Activated CD8-positive, alpha-beta memory T cell treated with anti-CD3 and anti-CD28 coated beads, Interleukin-2, amount 50 U/mL, for 1 hour (primary cell): ENCODE results near the gene CTNNA3.
"Not testable (repeated sequence)": the region's sequence is repeated elsewhere in the genome, so short reads cannot be mapped to it uniquely, and the experiment has no call there.

Experiments
- DNase-seq: peaks from one replicate; pipeline ENCODE4 v3.0.0-alpha.2; 2020; ENCODE audit errors: extremely low read depth

The CTNNA3 gene

DNA sequence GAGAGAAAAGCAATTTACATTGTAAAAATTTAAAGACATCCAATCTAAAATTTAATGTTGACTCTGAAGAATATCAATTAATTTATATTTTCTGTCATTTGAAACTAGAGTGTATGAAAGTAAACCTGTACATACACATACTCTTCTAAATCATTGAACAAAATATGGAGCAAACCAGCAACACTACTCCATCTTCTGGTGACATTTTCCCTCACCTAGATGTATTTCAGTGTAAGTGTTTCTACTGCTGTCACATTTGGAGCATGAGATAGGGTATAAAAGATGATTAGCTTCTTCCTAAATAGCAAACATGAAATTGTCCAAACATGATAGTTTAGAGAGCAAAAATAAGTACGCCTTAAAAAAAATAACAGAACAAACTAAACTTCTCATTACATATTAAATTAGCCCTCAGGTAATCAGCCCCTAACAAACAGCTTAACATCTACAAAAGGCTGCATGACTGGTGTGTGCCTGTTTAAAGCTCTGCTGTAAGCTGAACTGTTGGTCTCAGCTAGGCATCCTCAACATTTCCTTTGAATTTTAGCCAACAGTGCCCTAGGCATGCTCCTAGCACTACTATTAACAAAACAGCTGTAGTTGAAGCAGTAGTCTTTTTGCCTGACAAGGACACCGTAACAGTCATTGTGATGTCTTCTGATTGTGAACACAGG, 189.8 kb downstream of the CTNNA3 start:
- DNase-seq: no peak

- DNase-seq: no peak
Measured at GRCh38 chr10:67492317-67493019, 203.5 kb downstream of the CTNNA3 start.

DNA sequence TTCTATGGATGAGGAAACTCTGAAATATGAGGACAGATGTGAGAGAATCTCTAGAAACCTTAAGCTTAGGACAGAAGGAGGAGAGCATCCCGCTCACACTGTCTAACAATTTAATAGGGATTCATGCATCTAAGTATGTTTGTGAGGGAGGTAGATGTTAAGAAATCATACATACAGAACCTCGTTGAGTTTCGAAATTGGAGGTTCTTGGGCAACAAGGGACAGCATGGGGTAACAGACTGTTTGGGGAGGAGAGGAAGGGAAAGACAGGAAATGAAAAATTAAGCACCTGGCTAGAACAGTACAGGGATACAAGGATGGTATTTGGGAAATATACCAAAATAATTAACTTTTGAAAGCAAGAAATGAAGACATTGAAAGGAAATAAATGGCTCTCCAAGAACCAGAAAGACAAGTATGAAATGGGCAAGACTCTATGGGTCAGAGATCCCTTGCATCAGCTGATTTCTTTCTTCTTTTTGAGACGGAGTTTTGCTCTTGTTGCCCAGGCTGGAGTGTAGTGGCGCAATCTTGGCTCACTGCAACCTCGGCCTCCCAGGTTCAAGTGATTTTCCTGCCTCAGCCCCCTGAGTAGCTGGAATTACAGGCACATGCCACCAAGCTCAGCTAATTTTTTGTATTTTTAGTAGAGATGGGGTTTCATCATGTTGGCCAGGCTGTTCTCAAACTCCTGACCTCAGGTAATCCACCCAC, 207.9 kb downstream of the CTNNA3 start:
- no peak for DNase-seq

GRCh38 chr10:67487199-67487598, 208.8 kb downstream of the CTNNA3 start:
- no peak for DNase-seq

- no peak for DNase-seq
Measured at GRCh38 chr10:67477868-67478267, 218.1 kb downstream of the CTNNA3 start.

DNA sequence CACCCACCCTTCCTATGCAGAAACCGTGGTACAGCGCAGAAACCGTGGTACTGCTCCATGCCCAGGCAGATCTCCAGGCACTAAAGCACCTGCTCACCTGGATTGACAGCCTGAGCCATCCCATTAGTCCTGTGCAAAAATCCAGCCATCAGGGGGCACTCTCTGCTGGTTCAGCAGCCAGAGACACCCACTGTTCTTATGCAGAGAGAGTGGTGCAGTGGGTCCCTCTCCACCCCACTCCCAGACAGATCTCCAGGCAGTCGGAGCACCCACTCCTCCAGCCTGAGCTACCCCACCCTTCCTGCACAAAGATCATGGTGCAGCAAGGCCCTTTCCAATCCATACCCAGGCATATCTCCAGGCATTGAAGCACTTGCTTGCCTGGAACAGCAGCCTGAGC, 219.8 kb downstream of the CTNNA3 start:
- no peak for DNase-seq

DNA sequence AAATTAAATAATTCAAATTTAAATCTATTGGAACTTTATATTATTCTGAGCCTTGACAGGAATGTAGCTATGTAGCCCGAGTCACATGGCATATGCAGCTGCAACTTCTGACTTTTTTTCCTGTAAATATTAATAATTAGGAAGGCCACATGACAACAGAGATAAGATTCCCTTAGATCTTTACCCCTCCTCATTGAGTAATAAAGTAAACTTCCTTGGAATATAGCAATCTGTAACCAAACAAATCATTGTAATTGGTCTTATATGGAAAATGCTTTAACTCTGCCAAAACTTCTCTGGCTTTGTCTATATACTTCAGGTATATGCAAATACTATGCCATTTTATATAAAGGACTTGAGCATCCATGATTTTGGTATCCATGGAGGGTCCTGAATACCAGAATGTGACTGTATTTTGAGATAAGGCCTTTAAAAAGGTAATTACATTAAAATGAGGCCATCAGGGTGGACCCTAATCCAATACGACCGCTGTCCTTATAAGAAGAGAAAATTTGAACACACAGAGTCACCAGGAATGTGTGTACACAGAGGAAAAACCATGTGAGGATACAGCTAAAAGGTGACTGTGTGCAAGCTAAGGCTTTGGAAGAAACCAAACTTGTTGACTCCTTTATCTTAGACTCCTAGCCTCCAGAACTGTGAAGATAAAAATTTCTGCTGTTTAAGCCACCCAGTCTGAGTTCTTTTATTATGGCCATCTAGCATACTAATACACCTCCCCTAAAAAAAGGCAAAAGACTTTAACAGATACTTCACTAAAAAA, 222.0 kb downstream of the CTNNA3 start:
- no peak for DNase-seq

DNA sequence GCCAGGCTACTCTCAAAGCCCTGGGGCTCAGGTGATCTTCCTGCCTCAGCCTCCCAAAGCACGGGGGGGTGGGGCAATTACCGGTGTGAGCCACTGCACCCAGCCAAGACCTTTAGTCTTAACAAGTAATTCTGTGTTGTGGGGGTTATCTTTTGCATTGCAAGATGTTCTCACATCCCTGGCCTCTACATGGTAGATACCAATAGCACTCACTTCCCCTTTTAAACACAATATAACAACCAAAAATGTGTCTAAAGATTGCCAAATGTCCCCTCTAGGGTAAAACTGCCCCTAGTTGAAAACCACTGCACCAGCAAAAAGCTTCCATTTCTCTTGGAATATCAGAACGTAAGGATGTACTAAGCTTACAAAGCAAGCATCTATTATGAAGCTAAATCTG, 225.0 kb downstream of the CTNNA3 start:
- no peak for DNase-seq

DNA sequence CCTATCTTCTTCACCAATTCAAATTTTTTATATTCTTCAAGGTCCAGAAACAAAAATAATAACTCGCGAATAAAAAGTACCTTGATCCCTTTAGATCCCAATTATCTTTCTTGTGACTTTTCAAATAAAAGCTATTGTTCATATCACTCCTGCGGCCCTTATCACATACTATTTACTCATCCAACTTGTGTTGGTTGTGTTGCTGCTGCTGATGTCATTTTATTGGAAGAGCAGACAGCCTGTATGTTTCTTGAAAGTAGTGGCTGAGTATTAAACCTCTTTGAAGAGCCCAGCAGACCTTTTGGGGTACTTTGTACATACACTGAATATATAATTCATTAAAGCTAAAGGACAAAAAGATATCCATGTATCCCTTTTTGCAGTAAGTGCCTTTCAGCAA, 231.7 kb downstream of the CTNNA3 start:
- DNase-seq: no peak

DNA sequence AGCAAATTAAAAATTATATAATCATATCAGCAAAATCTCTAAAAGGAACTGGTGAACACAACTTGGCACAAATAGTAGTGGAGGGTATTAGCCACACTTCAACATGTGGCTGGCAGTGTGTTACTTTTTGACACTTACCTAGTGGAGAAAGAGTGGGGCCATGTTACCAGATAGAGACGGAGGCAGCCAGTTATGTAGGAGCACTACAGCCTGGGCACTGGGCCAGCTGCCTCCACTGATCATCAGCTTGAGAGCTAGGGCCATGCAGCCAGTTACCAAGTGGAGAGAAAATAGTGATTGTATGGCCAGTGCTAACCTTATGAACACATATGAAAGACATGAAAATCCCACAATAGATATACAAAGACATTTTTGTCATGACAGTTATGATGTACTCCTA, 243.1 kb downstream of the CTNNA3 start:
- no peak for DNase-seq

DNA sequence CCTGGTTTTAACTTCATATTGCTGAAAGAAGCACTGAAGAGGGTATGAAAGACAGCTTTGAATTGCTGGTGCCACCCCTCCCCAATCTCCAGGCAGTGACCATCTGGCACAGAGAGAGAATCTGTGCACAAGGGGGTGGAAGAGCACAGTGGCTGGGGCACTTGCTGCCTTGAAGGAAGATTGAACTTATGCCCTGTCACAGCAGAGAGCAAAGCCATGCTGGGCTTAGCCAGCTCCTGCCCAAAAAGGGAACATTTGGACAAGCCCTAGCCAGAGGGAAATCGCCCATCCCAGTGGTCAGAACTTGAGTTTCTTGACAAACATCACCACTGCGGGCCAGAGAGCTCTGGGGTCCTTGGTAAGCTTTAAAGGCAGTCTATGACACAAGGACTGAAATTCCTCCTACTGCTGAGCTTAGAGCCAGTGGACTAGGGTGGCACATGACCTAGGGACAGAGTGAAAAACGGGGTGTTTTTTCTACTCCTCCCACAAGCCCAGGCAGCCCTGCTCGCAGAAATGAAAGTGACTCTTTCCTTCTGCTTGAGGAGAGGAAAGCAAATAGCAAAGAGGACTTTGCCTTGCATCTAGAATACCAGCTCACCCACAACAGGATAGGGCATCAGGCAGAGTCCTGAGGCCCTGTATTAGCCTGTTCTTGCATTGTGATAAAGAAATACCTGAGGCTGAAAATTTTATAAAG, 257.2 kb downstream of the CTNNA3 start:
- no peak for DNase-seq

DNA sequence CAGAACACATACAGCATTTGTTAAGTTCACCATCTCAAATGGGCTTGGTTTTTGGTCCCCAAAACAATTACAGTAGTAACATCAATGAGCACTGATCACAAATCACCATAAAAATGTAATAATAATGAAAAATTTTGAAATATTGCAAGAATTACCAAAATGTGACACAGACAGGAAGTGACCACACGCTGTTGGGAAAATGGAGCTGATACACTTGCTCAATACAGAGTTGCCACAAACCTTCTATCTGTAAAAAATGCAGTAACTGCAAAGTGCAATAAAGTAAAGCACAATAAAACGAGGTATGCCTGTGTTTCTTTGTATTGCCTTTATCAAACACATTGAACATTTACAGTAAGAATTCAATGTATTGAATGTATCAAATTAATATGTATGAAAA, 262.7 kb downstream of the CTNNA3 start:
- no peak for DNase-seq

DNA sequence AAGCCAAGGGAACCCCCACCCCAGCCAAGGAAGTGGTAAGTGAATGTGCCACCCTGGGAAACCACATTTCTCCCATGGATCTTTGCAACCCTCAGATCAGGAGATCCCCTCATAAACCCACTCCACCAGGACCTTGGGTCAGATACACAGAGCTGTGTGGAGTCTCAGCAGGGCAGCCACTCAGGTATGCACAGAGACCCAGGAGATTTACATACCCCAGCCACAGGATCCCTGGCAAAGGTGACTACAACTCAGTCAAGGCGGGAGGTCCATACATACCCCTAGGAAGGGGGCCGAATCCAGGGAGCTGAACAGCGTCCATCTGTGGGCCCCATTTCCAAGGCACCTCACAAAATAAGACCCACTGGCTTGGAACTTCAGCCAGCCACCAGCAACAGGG, 293.4 kb downstream of the CTNNA3 start:
- DNase-seq: no peak

- no peak for DNase-seq
Measured at GRCh38 chr10:67401711-67402110, 294.3 kb downstream of the CTNNA3 start.

- not testable (repeated sequence) for DNase-seq
Measured at GRCh38 chr10:67386841-67387533, 309.0 kb downstream of the CTNNA3 start.

- no peak for DNase-seq
Measured at GRCh38 chr10:67386260-67386659, 309.7 kb downstream of the CTNNA3 start.

GRCh38 chr10:67385566-67385965, 310.4 kb downstream of the CTNNA3 start:
- no peak for DNase-seq

DNA sequence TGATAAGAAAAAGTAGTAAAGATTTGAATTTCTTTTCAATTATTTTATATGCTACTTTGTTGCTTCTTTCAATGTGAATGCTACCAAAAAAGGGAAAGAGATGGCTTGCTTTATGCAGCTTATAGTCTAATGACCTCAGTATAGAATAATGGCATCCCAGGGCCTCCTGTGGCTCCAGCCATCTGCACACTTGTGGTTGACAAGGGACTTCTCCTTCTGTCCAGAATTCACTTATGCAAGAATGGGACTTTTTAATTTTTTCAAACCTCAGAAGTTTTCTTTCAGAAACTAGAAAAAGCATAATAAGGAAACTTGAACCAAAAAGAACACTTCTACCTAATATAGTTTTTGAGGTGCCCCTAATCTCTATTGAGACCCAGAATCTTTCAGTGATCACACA, 310.9 kb downstream of the CTNNA3 start:
- no peak for DNase-seq

DNA sequence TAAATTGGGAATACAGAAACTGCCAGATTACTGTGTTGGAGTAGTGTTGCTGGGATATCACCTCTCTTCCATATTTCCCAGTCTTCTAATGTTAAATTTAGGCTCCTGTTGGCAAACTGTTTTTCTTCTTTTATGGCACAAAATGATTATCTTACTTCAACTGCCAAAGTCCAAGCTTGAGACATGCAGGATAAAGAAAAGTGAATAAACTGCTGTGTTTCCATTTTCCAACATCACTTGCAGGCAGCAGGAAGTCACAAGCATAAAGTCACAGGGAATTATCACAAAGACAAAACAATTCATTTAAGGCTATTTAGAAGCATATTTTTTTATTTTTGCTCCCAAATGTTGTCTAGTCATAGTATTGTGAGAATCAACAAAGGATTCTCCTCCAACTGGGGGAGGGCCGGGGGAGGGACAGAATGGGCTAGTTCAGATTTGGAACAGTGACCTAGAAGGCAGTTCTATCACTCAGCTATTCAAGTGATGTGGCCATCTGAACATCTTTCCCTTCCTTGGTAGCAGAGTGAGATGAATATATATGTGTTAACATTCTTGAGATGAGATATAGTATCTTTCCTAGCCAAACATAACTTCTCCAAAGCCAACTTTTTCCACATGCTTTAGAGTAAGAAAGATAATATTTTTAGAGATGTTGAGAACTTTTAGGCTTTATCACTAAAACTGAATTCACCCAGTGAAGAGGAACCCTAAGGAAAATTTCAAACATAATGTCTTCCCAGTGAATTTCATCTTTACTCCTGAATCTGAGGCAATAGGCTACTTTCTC, 364.7 kb downstream of the CTNNA3 start:
- DNase-seq: no peak
